NCI-H510A treated with DMSO at 0.1 percent for 48 hours (cell line): Measurements from ENCODE around the gene LPP.
A peak's percentile ranks its signal among the peaks of the same experiment; 100 is the strongest.

ENCODE experiments used
- DNase-seq: peaks from one replicate; lab custom pipeline; 2025; lab: John Stamatoyannopoulos, UW

LPP gene

DNA sequence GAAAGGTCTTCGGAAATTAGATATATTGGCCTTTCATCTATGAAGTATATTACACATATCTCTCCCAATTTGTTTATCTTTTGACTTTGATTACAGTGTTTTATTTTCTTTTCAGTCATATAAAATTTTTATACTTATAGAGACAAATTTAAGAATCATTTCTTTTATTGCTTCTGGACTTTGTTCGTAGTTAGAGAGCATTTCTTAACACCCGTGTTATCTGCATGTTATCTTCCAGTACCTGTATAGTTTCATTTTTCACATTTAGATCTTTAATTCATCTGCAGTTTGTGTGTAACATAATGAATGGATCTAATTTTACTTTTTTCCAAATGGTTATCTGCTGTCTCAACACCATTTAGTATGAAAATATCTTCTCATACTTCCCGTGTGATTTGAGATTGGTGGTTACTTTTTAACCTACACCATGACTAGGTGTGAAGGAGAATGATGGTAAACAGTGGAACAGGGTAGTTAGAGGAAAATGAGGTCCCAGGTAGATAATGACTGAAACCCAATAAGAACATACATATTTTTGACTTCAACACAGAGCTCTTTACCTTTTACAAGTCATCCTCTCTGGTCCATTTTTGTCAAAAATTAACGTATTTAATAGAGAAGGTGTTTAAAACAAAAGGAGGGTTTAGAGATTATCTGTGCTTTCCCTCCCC is 99.3 kb downstream of the LPP start:
- DNase-seq: no peak

DNA sequence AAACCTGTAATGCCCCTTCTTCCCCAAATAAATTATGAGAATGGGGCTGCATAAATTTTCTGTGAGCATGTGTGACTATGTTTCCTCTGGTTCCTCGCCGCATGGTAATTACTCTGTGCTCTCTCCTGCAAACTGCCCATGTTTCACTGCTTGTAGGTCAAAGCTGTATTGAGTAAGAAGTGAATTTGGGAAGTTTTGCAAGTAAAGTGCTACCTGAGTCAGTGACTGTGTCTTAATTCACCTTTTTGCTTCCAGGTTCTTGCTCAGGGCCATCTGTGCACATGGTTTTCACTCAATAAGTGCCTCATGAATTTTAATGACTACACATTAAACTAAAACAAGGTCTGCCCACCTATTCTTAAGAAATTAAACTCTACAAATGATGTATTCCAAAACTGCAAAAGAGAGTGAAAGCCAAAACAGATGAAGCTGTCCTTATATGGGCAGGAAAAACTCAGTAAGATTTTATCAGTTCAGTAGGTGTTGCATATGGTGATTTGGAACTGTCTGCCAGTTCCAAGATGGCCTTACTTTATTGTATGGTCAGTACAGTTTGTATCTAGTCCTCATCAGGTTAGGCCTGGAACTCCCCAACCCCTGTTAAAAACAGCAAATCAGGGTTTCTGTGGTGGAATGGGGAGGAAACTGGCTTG is 100.0 kb downstream of the LPP start:
- DNase-seq: no peak

DNA sequence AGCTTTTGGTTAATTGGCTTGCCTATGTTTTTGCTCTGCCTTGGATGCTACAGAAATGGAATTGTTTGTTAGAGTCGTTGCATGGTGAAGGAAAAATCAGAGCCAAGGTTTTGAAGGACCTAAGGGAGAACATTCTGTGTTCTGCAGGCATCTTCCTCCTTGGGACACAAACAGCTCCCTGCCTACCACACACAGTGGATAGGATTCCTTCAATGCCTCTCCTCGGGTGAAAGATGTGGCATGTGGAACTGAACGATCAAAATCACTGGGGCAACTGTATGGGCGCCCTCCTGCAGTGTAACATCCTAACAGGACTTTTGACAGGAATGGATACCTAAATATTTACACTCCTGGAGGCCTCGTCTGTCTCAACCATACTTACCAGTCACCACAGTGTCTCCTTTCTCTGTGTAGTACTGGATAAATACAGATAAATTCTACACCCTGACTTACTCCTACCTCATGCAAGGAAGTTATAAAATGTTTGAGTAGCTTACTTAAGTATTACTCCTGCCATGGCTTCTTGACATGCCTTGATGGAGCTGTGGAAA is 100.6 kb downstream of the LPP start:
- DNase-seq: no peak

DNA sequence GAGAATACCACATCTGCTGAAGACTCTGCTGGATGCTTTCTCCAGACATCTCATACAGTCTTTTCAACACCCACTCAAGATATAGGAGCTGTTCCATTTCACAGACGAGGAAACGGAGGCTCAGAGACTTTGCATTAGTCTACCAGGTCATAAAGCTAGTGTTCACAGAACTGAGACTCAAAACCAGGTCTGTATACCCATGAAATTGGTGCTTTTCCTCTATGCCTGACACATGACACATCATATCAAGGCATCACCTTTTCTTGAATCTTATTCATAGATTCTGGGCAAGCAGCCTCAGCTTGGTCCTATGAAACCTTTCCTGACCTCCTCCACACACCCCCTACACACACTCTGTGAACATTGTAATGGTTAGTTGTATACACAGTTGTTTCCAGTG is 101.2 kb downstream of the LPP start:
- DNase-seq: no peak

DNA sequence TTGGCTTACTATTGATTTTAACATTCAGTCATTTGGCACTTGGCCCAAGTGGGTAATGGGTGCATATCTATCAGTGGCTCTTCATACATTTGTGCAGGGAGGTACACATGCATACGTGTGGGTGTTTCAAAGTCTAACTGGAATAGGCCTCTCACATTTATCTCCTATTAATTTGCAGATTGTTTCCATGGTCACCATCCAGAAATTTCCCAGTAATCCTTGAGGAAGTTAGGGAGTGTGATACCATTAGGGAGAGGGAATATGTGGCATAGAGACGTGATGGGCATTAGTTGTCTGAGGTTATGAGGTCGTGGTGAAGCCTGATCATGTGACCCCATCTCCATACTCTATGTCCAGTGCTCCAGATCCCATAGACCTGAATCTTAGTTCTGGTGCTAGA is 102.8 kb downstream of the LPP start:
- DNase-seq: no peak

DNA sequence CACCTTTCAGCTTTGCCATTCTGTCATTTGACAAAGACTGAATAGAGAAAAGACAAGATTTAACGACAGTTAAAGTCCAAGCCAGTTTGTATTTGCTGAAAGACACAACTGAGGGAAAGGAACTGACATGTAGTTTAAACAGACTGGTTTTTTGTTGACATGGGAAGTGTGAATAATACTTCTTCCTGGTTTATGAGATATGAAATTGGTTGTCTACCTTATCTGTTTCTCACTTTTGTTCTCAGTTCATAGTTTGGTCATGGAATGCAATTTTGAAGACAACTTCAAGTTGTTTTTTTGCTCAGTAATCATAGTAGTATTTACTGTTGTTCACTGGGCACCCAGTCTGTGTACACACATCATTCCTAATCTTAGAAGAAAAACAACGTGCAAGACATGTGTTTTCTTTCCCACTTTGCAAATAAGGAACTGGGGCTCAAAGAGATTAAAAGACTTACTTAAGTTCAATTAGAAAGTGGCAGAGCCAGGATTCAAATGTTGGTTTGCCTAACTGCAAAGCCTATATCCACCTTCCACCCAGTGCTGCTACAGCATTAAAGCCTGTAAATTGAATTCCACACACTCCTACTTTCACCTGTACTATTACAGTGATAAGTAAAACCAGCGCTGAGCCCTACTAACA is 103.5 kb downstream of the LPP start:
- DNase-seq: no peak

DNA sequence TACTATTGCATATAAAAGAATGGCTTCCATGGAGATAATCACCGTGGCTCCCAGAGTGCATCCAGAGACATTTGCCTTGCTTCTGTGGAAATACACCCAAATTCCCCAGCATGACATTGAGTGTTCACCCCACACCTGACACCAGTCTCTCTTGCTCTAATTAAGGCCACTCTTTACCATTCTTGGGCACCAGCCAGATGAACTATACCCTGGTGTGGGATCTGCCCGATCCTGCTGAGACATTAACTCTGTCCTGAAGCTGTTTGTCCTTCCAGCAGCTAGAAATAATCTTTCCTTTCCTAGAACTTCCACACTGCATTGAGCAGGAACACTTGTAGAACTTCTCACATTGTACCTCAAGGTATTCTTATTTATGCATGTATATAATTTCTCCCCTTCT is 105.2 kb downstream of the LPP start:
- DNase-seq: no peak

DNA sequence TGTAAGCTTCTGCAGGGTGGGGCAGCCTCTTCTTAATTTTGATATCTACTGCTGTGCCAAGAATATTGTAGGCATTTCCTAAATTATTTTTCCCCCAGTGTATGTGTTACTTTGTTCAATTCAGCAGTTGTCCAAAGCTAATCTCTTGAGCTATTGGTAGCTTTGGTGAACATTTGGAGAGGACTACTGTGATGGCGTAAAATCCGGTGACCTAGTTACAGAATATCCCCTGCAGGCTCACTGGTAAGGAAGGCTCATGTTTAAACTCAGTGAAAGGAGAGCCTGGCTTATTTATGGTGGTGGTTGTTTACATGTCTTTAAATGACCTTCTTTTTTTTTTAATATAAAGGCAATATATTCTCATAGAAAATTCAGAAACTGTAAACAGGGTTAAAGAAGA is 105.6 kb downstream of the LPP start:
- no peak for DNase-seq

DNA sequence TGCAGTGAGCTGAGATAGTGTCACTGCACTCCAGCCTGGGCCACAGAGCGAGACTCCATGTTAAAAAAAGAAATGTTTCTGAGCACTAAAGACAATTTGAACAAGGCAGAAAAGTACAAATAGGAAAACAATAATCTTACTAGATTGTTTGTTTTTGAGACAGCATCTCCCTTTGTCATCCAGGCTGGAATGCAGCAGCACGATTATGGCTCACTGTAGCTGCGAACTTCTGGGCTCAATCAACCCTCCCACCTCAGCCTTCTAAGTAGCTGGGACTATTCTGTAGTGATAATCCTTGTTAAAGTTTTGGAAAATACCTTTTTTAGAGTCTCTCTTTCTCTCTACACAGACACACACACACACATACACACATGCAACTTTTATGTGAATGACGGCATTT is 107.1 kb downstream of the LPP start:
- DNase-seq: no peak

DNA sequence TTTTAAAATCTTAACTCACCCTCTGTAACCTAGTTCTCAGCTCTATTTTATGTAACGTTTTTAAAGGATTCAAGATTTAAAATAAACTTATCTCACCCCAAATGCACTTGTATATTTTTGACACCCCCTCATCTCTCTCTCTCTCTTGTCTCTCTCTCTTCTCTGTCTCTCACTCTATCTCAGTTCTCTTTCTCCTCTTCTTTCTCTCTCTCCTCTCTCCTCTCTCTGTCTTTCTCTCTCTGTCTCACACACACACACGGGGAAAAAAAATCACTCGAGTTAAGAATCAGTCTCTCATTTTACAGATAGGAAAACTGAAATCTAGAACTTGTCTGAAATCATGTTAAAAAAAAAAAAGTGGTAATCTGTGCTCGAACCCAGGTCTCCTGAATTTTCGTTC is 108.5 kb downstream of the LPP start:
- DNase-seq: no peak

DNA sequence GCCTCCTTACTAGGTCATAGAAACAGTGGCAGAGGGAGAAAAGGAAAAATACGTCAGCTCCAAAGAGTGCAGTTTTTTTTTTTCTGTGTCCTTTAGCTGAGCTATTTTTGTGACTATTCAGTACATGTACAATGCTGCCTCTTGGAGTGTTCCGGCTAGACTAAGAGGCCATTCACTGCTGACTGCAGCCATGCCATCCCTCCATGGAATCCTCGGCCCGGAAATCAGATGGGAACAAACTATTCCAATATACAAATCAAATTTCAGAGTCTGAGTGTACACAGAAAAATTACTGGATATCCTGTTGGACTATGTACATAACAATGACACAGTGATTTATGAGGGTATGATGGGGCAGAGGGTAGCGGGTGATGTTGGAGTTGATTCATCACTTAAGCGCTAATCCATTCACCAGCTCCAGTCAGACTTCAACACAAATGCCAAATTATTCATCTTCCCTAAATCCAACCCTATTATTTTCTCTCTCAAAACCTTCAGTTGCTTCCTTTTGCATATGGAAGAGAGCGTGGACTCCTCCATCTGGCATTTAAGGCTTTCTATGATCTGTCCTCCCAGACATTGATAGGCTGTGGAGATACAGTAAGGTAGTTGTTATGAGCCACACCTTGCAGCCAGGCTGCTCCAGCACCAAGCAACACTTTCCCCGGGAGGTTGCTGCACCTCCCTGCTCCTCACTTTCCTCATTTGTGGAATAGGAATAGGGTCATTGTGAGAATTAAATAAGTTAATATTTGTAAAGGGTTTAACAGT is 109.1 kb downstream of the LPP start:
- no peak for DNase-seq

DNA sequence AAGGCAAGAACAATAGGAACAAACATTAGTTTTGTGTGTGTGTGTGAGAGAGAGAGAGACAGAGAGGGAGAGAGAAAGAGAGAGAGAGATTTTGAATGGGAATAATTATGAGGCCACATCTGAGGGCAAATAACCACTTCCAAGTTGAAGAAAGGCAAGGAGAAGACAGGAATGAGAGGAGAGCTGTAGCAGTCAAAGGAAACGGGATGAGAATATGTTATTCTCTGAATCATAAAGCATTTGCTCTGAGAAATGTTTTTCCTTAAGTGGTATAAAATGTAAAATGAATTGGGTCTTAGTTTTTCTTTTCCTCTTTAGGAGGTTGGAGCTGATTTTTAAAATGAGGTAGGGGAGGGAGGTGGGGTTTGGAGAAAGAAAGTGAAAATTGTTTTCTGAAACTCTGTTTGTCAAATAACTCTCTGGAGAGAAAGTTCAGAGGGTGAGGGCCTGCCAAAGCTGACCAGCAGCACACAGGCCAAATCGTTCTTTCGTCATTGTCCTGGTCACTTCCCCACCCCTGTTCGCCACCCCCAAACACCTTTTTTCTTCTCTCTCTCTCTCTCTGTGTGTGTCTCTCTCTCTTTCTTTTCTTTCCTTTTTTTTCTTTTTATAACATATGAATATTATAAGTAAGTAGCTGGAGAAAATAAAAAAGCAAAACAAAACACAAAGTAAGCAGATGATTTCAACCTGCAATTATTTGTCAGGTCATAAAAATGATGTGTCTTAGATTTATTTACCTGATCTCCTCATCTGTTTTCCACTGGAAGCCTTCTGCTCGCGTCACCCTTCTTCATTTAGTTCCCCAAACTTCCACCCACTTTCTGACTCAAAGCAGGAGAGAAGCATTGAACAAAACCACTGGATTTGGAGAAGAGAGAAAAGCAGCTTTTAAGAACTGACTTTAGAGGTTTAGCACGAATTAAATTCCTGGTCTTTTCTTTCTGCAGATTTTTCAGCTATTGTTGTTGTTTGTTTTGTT is 110.6 kb downstream of the LPP start:
- no peak for DNase-seq

DNA sequence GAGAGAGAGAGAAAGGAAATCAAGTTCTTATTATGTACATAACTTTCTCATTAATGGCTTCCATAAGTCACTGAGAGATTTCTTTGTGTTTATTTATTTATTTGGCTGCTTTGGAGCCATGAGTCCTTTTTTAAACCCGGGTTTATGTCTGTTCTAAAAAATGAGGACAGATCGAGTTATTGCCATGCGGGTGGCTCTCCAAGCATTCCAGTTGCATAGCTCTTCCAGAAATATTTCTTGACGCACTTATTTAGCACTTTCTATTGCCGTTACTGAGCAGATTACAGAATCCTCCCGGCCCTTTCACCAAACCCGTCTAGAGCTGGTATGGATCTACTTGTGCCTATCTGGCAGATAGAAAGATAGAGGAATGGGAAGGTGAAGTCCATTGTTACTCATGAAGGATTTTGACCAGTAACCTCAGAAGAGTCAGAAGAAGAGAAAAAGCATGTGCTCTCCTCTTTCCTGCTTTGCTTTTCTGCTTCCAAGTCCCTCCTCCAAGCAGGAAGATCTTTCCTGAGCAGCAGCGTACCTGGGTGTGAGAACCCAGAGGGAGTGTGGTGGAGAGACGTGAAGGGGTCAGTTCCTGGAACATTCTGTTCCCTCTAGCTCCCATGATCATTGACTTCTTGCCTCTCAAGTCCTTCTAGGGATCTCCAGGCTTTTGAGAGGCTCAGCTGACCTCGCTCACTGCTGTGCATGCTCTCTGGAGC is 112.8 kb downstream of the LPP start:
- DNase-seq: no peak

DNA sequence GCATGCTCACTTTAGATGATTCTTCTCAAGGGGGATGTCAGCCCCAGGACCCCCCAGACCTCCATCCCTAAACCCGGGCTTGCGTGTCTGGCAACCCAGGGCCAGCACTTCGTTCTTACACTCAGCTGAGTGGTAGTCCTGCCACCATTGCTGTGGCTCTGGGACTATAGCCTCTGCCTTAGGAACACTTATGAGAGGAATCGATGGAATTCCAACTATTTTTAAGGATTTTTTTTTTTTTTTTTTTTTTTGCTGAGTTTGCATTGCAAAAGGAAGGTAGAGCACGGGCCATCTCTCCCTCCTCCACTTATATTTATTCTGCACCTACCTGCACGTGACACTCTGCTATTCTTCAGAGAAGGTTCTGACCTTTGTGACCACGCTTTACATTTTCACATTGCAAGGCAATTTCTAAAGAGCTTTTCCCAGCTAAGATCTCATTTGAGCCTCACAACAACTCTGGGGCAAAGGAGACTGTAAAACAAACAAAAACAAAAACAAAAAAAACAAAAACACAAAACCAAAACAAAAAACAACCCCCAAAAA is 113.9 kb downstream of the LPP start:
- DNase-seq: no peak

DNA sequence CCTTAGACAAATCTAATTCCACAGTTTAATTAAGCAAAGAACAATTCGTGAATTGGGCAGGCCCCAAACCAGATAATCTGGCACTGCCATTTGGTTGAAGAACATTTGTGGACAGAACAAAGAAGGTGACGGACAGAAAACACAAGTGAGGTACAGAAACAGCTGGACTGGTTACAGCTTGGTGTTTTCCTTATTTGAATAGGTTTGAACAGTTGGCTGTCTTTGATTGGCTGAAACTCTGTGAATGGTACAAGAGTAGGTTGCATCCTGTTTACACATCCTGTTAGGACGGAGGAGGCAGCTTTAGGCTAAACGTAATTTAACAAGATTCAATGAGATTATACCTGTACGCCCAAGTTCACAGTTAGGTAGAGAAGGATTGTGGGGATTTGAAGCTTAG is 114.4 kb downstream of the LPP start:
- DNase-seq: peak; percentile 24

DNA sequence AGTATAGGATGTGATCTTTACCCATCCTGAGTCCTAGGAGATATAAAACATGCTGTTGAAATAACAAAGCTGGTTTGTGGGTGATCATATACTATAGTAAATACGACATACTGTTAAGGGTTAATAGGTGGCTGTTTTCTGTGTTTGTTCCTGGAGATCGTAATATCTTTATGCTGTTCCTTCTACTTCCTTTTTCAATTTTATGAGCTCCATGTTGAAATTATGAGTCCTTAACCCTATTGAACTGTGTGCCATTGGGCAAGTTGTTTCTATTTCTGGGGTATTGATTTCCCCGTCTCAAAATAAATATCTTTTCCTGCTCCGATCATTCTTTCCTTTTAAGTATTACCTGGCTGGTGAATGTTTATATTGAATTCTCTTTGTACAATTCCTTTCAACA is 115.1 kb downstream of the LPP start:
- no peak for DNase-seq

DNA sequence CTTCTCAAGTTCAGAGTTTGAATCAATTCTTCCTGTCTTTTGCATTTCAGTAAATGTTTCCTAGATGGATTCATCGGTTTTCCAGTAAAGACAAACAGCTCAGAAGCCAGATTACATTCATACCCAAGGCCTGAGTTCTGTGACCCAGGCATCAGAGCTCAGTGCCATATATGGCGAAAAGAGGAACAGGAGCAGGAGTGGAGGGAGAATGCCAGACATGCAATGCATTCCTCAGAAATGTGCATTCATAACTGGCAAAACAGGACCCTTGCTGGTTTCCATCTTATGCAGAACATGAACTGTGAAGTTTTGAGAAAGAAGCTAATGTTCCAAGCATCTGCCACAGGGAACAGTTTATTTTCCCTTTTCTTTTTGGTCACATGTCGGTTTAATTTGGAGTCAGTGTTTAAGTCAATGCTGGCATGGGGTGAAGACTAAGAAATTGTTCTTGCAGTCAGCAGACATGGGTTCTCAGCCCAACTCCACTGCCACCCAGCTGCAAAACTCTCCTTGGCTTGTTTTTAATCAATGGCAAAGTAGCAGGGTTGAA is 116.5 kb downstream of the LPP start:
- DNase-seq: no peak

DNA sequence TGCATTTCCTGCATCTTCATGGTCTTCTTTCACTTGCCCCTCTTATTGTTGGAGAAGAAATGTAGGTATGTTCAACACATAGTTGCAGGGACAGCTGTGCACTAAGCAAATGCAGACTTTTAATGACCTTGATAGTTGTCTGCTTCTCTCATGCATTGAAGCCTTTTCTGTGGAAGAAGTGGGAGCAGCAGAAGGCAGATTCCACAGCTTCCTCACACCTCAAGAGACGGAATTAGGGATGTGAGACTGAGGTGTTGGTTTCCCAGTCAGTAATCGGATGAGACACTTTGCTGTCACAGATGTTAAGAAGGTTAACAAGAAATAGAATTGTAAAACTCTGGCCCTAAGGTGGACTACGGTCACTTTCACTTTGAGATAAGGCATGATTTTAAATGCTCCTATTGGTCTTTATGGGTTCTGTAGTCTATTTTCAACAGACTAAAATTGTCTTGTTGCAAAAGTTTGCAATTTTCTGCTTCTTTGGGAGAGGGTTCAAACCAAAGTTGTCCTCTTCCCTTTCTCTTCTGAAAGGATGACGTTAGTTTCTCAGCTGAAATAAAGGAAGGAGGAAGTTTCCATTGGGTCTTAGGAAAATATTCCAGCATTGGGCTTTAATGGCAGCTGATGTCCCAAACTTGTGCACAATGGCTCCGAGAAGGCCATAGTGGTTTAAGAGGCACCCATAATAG is 117.4 kb downstream of the LPP start:
- no peak for DNase-seq
